ENCODE measurements around the gene ZNF417.

DNA sequence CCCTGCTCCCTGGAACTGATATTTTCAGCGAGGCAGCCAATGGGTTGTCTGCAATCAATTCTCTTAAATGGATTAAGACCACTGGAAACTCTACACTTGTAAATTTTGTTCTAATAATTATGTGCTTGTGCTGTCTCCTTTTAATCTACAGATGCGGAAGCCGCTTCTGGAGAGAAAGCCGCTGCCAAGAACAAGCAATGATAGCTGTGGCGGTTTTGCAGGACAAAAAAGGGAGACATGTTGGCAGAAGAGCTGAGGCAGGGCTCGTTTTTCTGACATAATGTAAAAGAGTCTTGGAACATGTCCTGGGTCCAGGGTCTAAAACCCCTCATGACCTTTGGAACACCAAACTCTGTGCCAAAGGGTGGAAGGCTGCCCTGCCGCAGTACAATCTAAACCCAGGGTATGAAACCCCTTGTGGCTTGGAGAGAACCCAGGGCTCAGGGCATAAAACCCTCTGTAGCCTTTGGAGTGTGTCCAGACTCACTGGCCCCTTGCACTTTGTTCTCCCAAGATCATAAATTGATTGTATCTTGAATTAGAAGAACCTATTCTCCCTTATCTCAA lies 12.7 kb downstream of the ZNF417 start:
- TF ChIP-seq, protein P1, sequence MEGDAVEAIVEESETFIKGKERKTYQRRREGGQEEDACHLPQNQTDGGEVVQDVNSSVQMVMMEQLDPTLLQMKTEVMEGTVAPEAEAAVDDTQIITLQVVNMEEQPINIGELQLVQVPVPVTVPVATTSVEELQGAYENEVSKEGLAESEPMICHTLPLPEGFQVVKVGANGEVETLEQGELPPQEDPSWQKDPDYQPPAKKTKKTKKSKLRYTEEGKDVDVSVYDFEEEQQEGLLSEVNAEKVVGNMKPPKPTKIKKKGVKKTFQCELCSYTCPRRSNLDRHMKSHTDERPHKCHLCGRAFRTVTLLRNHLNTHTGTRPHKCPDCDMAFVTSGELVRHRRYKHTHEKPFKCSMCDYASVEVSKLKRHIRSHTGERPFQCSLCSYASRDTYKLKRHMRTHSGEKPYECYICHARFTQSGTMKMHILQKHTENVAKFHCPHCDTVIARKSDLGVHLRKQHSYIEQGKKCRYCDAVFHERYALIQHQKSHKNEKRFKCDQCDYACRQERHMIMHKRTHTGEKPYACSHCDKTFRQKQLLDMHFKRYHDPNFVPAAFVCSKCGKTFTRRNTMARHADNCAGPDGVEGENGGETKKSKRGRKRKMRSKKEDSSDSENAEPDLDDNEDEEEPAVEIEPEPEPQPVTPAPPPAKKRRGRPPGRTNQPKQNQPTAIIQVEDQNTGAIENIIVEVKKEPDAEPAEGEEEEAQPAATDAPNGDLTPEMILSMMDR (IDR thresholded peaks at IDR 0.05), result no peak
- TF ChIP-seq EP300 (IDR thresholded peaks at IDR 0.05), result no peak

Data from suprapubic skin (tissue), 3 donors.